SK-N-SH (cell line): ENCODE data around the gene SPATA3. TPM values are rescaled to one million over a fixed set of nuclear protein-coding genes. Genes with fewer than 3 reads are reported as not detected.

Experiments used
- CTCF ChIA-PET: fragments of 300-600, 350-600 bp; formaldehyde crosslinking; extraction: SDS; loops from one replicate; lab custom pipeline; 2021; lab: Yijun Ruan, JAX
- POLR2A ChIA-PET: fragments of 350-600 bp; sonication (Branson Sonifier 250); formaldehyde crosslinking; extraction: SDS; loops from one replicate; lab custom pipeline; 2020; ENCODE audit warnings: antibody characterized with exemption, inconsistent platforms; lab: Yijun Ruan, JAX
- DNase-seq: peaks from one replicate; pipeline ENCODE4 v3.0.0; 2012
- H2AFZ ChIP-seq: fragments of 200-600 bp; sonication (generic); 2 replicates; pipeline ENCODE4 v1.8.1; 2016; ENCODE audit warnings: antibody characterized with exemption, mild to moderate bottlenecking, low read depth
- H3F3A ChIP-seq: fragments of 200-600 bp; sonication (generic); replicated peaks from 2 replicates; pipeline ENCODE3; 2016; ENCODE audit warnings: antibody characterized with exemption, mild to moderate bottlenecking; ENCODE audit not compliant: insufficient read depth
- H3K27ac ChIP-seq, 2 experiments: fragments of 200-500 bp in 1 of 2; fragments of 200-600 bp in 1 of 2; sonication (Bioruptor generic) in 1 of 2; sonication (generic), shearing (Covaris generic) in 1 of 2; 2 replicates each; pipeline versions ENCODE4 v1.5.1 to v1.6.1; 2014 to 2016; ENCODE audit warnings: low read depth in 2 of 2, inconsistent platforms in 1 of 2, low read length in 1 of 2, mild to moderate bottlenecking in 1 of 2, mixed read lengths in 1 of 2
- H3K27me3 ChIP-seq: fragments of 200-600 bp; sonication (generic), shearing (Covaris generic); 2 replicates; pipeline ENCODE4 v1.6.1; 2016; ENCODE audit warnings: mixed run types; ENCODE audit not compliant: insufficient read depth
- H3K36me3 ChIP-seq, 2 experiments: fragments of 200-500 bp in 1 of 2; fragments of 200-600 bp in 1 of 2; sonication (Bioruptor generic) in 1 of 2; sonication (generic) in 1 of 2; replicated peaks in 1 of 2; 2 replicates each; pipeline versions ENCODE3 to v1.5.1; 2014 to 2016; ENCODE audit warnings: low read length in 1 of 2, mild to moderate bottlenecking in 1 of 2; ENCODE audit not compliant: insufficient read depth in 2 of 2, control insufficient read depth in 1 of 2
- H3K4me1 ChIP-seq, 2 experiments: fragments of 200-500 bp in 1 of 2; fragments of 200-600 bp in 1 of 2; sonication (Bioruptor generic) in 1 of 2; sonication (generic), shearing (Covaris generic) in 1 of 2; 2 replicates each; pipeline versions ENCODE4 v1.5.1 to v1.6.1; 2014 to 2016; ENCODE audit warnings: low read depth in 1 of 2, low read length in 1 of 2, mixed run types in 1 of 2; ENCODE audit not compliant: insufficient read depth in 2 of 2, control insufficient read depth in 1 of 2
- H3K4me2 ChIP-seq: fragments of 200-600 bp; sonication (generic), shearing (Covaris generic); 2 replicates; pipeline ENCODE4 v1.6.1; 2017; ENCODE audit warnings: mixed run types
- H3K4me3 ChIP-seq, 2 experiments: fragments of 200-500 bp in 1 of 2; fragments of 200-600 bp in 1 of 2; sonication (Bioruptor generic) in 1 of 2; sonication (generic), shearing (Covaris generic) in 1 of 2; 2 replicates each; pipeline versions ENCODE4 v1.5.1 to v1.8.1; 2014 to 2016; ENCODE audit warnings: low read depth in 2 of 2, inconsistent platforms in 1 of 2, low read length in 1 of 2, mild to moderate bottlenecking in 1 of 2, mixed read lengths in 1 of 2, moderate library complexity in 1 of 2
- H3K79me2 ChIP-seq: fragments of 200-600 bp; sonication (generic); 2 replicates; pipeline ENCODE4 v1.8.1; 2017; ENCODE audit warnings: mild to moderate bottlenecking; ENCODE audit not compliant: insufficient read depth
- H3K9ac ChIP-seq: fragments of 200-600 bp; sonication (generic); 2 replicates; pipeline ENCODE4 v1.6.1; 2017; ENCODE audit warnings: mixed run types
- H3K9me2 ChIP-seq: fragments of 200-600 bp; sonication (generic); 2 replicates; pipeline ENCODE4 v1.6.1; 2017; ENCODE audit warnings: mixed run types
- H3K9me3 ChIP-seq: fragments of 200-600 bp; sonication (generic); 2 replicates; pipeline ENCODE4 v1.6.1; 2017; ENCODE audit warnings: mixed run types, mild to moderate bottlenecking, moderate library complexity
- H4K20me1 ChIP-seq: fragments of 200-600 bp; sonication (generic); 2 replicates; pipeline ENCODE4 v1.6.1; 2017; ENCODE audit warnings: mild to moderate bottlenecking, mixed run types; ENCODE audit not compliant: insufficient read depth
- CHD2 ChIP-seq: fragments of 150-350 bp; IDR thresholded peaks from 2 replicates; pipeline ENCODE4 v1.6.1; 2018; ENCODE audit warnings: low read length; ENCODE audit not compliant: partially characterized antibody
- CTCF ChIP-seq: fragments of 200-600 bp; sonication (generic); IDR thresholded peaks from 2 replicates; pipeline ENCODE4 v1.6.1; 2017; ENCODE audit warnings: antibody characterized with exemption, mild to moderate bottlenecking, moderate library complexity
- ELF1 ChIP-seq: IDR thresholded peaks from 2 replicates; pipeline ENCODE4 v1.4.0; 2012
- EP300 ChIP-seq, 2 experiments: IDR thresholded peaks; 2 replicates each; pipeline versions ENCODE4 v1.4.0 to v1.6.1; 2012; ENCODE audit warnings: borderline replicate concordance in 1 of 2, low read depth in 1 of 2, low read length in 1 of 2
- FOSL2 ChIP-seq: IDR thresholded peaks from 2 replicates; pipeline ENCODE4 v1.4.0; 2012; ENCODE audit warnings: low read depth, mild to moderate bottlenecking, moderate library complexity, borderline replicate concordance
- FOXM1 ChIP-seq: IDR thresholded peaks from 2 replicates; pipeline ENCODE4 v1.4.0; 2012; ENCODE audit warnings: low read depth, mild to moderate bottlenecking
- GABPA ChIP-seq: IDR thresholded peaks from 2 replicates; pipeline ENCODE4 v1.4.0; 2012; ENCODE audit warnings: low read depth, mild to moderate bottlenecking
- GATA2 ChIP-seq: sonication (generic); formaldehyde crosslinking; IDR thresholded peaks from 2 replicates; pipeline ENCODE4 v1.5.0; 2020; ENCODE audit warnings: mild to moderate bottlenecking, missing genetic modification reagents
- IRF3 ChIP-seq: fragments of 150-350 bp; IDR thresholded peaks from 2 replicates; pipeline ENCODE4 v1.6.1; 2016; ENCODE audit warnings: mild to moderate bottlenecking, low read depth, low read length
- JUND ChIP-seq: IDR thresholded peaks from 2 replicates; pipeline ENCODE4 v1.4.0; 2012
- MAX ChIP-seq: IDR thresholded peaks from 2 replicates; pipeline ENCODE4 v1.4.0; 2012; ENCODE audit warnings: low read depth
- MXI1 ChIP-seq: IDR thresholded peaks from 2 replicates; pipeline ENCODE4 v1.6.1; 2012; ENCODE audit warnings: mild to moderate bottlenecking, low read depth, low read length, improper control_type of control experiment
- NRF1 ChIP-seq: IDR thresholded peaks from 2 replicates; pipeline ENCODE4 v1.6.1; 2012; ENCODE audit warnings: low read depth, mild to moderate bottlenecking, low read length
- RFX5 ChIP-seq: IDR thresholded peaks from 2 replicates; pipeline ENCODE4 v1.6.1; 2012; ENCODE audit warnings: mild to moderate bottlenecking, improper control_type of control experiment, low read length
- RXRA ChIP-seq: IDR thresholded peaks from 2 replicates; pipeline ENCODE4 v1.4.0; 2012; ENCODE audit warnings: low read depth, mild to moderate bottlenecking, borderline replicate concordance
- TCF12 ChIP-seq: IDR thresholded peaks from 2 replicates; pipeline ENCODE4 v1.4.0; 2012
- TEAD4 ChIP-seq: IDR thresholded peaks from 2 replicates; pipeline ENCODE4 v1.4.0; 2012; ENCODE audit warnings: mild to moderate bottlenecking, borderline replicate concordance; ENCODE audit not compliant: insufficient read depth
- ZBTB33 ChIP-seq: IDR thresholded peaks from 2 replicates; pipeline ENCODE4 v1.4.0; 2012; ENCODE audit warnings: low read depth, borderline replicate concordance
- WGBS: methylation state at CpG from one replicate; pipeline ENCODE4 v1.1.6; 2017; ENCODE audit warnings: low lambda C conversion rate; 5-methylcytosine and 5-hydroxymethylcytosine counted together
- polyA plus RNA-seq, 3 experiments: library from polyadenylated mRNA; depleted of rRNA; stranded (reverse); fragments of >200 nt; gene quantifications; 2 replicates each; pipeline ENCODE4 v1.2.3, GENCODE V29; 2012

Gene SPATA3
- polyA plus RNA-seq, 1 of the 3 experiments (the other 2 are of a cell fraction): not detected

- Histone ChIP-seq H3K9me3 (no peaks in the 10 kb centered on the region), H3F3A (no peaks in the 10 kb centered on the region), H4K20me1 (no peaks in the 10 kb centered on the region), H2AFZ (no peak overlapping the region), H3K27ac (no peak overlapping the region), H3K9me2 (no peaks in the 10 kb centered on the region), H3K79me2 (no peaks in the 10 kb centered on the region), H3K4me2 (no peak overlapping the region), H3K36me3 (no peaks in the 10 kb centered on the region), H3K4me3 (no peak overlapping the region), H3K27me3 (peaks cover 20% of the 10 kb centered on the region), H3K4me1 (peaks cover 0 to 5% of the 10 kb centered on the region in 2 experiments; a peak in 1 of 4 replicates), H3K9ac (no peak overlapping the region)
- no peak for DNase-seq
- CTCF ChIA-PET: interaction anchor here (0.9 to 8.0 kb wide), 3 partner anchors 63 to 166 kb away, joined by 3 to 171 read pairs (median 106); no protein-coding TSS in a partner anchor
- TF ChIP-seq FOSL2 (no peak), GABPA (no peak), IRF3 (no peak), TCF12 (no peak), TEAD4 (no peak), CTCF (no peak), MXI1 (no peak), MAX (no peak), RFX5 (no peak), ELF1 (no peak)
- POLR2A ChIA-PET: no interaction called here
- WGBS: 79% methylated on average over 21 of the region's 21 CpGs
Observed at GRCh38 chr2:230989731-230990130, 6.2 kb upstream of the SPATA3 start.

GRCh38 chr2:230990131-230990898 is 5.6 kb upstream of the SPATA3 start:
- Histone ChIP-seq H3K27me3 (peaks cover 20% of the 10 kb centered on the region), H3K4me3 (no peak overlapping the region), H3K4me1 (peaks cover 0 to 5% of the 10 kb centered on the region in 2 experiments; a peak in 1 of 4 replicates), H3K9ac (no peak overlapping the region), H4K20me1 (no peaks in the 10 kb centered on the region), H3K79me2 (no peaks in the 10 kb centered on the region), H3K4me2 (no peak overlapping the region), H3K9me2 (no peaks in the 10 kb centered on the region), H3K9me3 (no peaks in the 10 kb centered on the region), H3K36me3 (no peaks in the 10 kb centered on the region), H3F3A (no peaks in the 10 kb centered on the region), H3K27ac (no peak overlapping the region), H2AFZ (no peak overlapping the region)
- no peak for TF ChIP-seq JUND
- no peak for TF ChIP-seq ELF1
- TF ChIP-seq GATA2 (CRISPR knock-in tag): no peak
- no peak for TF ChIP-seq FOXM1
- no peak for TF ChIP-seq GABPA
- no peak for TF ChIP-seq EP300 (IDR thresholded peaks at IDR 0.05; ENCODE audit: borderline replicate concordance in 1 of 2, low read depth in 1 of 2, low read length in 1 of 2)
- no peak for TF ChIP-seq NRF1
- no peak for TF ChIP-seq CTCF
- no peak for TF ChIP-seq RXRA
- TF ChIP-seq ZBTB33: no peak
- TF ChIP-seq IRF3: no peak
- no peak for TF ChIP-seq CHD2
- POLR2A ChIA-PET: no interaction called here
- no peak for DNase-seq
- WGBS: 89% methylated on average over 16 of the region's 70 CpGs
- CTCF ChIA-PET: interaction anchor here (1.5 to 8.0 kb wide), 3 partner anchors 140 to 180 kb away, joined by 3 to 171 read pairs (median 106); no protein-coding TSS in a partner anchor
